Urinary bladder (tissue), 4 donors: ENCODE data around the gene SNRPB. TPM values are rescaled to one million over a fixed set of nuclear protein-coding genes. Genes with fewer than 3 reads are reported as not detected.

Experiments
- DNase-seq: peaks from one replicate; pipeline ENCODE4 v3.0.0-alpha.2; 2015; ENCODE audit errors: extremely low spot score
- H3K27ac ChIP-seq: one replicate; pipeline ENCODE4 v1.5.1; 2013; ENCODE audit warnings: low read depth, mild to moderate bottlenecking, moderate library complexity
- H3K36me3 ChIP-seq: one replicate; pipeline ENCODE4 v1.6.1; 2013; ENCODE audit warnings: mild to moderate bottlenecking, moderate library complexity; ENCODE audit not compliant: insufficient read depth
- H3K4me1 ChIP-seq: one replicate; pipeline ENCODE4 v1.6.1; 2013; ENCODE audit warnings: mild to moderate bottlenecking, moderate library complexity; ENCODE audit not compliant: insufficient read depth
- H3K4me3 ChIP-seq: one replicate; pipeline ENCODE4 v1.5.1; 2013; ENCODE audit warnings: low read depth, low read length
- WGBS: extraction: QIAGEN DNeasy Blood & Tissue Kit; methylation state at CpG from one replicate; pipeline ENCODE4 v1.1.7; 2013; 5-methylcytosine and 5-hydroxymethylcytosine counted together
- polyA plus RNA-seq: library from polyadenylated mRNA; stranded (reverse); fragments of 200-250 nt; gene quantifications from one replicate; pipeline ENCODE4 v1.2.3, GENCODE V29; 2013
- total RNA-seq: library from RNA; depleted of rRNA; stranded (reverse); fragments of >200 nt; gene quantifications from one replicate; pipeline ENCODE4 v1.2.3, GENCODE V29; 2014
- donor health status: healthy with polysubstance abuse.
- donor health status: healthy.

SNRPB gene
- total and polyA plus RNA-seq, 2 donors, result 52.0 to 175 TPM

GRCh38 chr20:2463616-2464365 is 6.8 kb downstream of the SNRPB start:
- no peak for DNase-seq
- WGBS, result 89% methylated on average over 9 of the region's 9 CpGs
- peaks cover 20% of the 10 kb centered on the region for H3K36me3 ChIP-seq

DNA sequence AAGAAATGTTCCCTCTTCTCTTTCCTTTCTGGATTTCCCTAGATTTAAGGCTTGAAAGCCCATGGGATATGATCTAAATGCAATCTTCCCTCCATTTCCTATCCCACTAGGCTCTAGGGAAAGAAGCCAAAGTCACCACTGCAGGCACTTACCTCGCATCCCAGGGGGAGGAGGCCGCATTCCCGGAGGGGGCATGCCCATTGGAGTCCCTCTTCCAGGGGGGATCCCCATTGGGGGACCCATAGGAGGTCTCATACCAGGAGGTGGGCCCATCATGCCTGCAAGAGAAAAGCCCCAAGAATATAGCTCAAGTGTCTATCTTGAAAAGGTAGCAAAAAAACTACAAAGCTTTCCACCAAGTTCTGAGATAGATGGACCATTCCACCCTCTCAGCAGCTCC is 8.1 kb downstream of the SNRPB start:
- H3K4me3 ChIP-seq, result no peak overlapping the region
- no peaks in the 10 kb centered on the region for H3K4me1 ChIP-seq
- peaks cover 20% of the 10 kb centered on the region for H3K36me3 ChIP-seq
- WGBS, result 97% methylated on average over 3 of the region's 3 CpGs
- no peak overlapping the region for H3K27ac ChIP-seq
- no peak for DNase-seq

More at GRCh38 chr20:2463616-2464365, 6.8 kb downstream of the SNRPB start:
- no peak overlapping the region for H3K27ac ChIP-seq
- no peak overlapping the region for H3K4me3 ChIP-seq
- H3K4me1 ChIP-seq, result no peaks in the 10 kb centered on the region

DNA sequence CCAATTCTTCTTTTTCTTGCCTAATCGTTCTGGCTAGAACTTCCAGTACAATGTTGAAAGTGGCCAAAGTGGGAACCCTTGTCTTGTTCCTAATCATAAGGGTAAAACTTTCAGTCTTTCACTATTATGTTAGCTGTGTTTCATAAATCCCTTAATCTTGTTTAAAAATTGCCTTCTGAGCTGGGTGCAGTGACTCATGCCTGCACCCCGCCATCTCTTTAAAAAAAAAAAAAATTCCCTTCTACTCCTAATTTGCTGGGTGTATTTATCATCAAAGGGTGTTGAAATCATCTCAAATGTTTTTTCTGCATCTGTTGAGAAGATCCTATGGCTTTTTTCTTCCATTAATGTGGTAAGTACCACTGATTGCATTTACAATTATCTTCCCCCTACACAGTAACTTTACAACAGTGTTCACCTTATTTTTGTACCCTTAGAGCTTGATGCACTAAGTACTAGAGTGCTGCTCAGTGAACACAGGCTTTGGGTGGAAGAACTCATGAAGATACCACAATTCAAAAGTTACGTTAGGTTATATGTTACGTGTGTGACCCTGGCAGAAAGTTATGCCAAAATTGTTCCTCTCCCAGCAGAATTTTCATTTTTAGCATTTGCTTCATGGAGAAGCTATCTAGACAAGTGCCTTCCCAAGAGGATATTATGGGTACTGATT is 9.7 kb downstream of the SNRPB start:
- Histone ChIP-seq H3K27ac (no peak overlapping the region), H3K36me3 (peaks cover 18% of the 10 kb centered on the region), H3K4me3 (no peak overlapping the region), H3K4me1 (no peaks in the 10 kb centered on the region)
- DNase-seq, result no peak
- WGBS, result 77% methylated on average over 4 of the region's 4 CpGs

DNA sequence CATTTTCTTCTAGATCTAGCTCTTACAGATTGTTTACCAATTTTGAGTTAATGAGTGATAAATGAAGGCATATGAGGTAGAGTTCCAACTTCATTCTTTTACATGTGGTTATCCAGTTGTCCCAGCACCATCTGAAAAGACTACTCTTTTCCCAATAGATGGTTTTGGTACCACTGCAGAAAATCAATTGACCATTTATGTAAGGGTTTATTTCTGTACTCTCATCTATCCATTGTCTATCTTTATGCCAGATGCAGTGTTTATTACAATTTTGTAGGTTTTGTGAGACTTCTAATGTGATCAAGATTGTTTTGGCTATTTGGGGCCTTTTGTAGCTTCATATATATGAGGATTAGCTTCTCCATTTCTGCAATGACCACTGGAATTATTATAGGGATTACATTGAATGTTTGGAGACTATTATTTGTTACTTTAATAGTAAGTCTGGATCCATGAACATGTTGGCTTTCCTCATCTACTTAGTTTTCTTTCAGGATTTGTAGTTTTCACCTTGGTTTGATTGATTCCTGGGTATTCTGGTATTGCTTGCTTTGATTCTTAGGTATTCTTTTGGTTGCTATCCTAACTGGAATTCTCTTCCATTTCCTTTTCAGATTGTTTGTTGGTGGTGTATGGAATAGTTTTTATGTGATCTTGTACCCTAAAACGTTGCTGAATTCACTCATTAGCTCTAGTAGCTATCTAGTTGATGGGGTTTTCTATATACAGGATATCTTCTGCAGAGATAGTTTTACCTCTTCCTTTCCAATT is 10.4 kb downstream of the SNRPB start:
- 59% methylated on average over 1 of the region's 1 CpG for WGBS
- Histone ChIP-seq H3K4me3 (no peak overlapping the region), H3K36me3 (peaks cover 13% of the 10 kb centered on the region), H3K4me1 (no peaks in the 10 kb centered on the region), H3K27ac (no peak overlapping the region)
- DNase-seq, result no peak

DNA sequence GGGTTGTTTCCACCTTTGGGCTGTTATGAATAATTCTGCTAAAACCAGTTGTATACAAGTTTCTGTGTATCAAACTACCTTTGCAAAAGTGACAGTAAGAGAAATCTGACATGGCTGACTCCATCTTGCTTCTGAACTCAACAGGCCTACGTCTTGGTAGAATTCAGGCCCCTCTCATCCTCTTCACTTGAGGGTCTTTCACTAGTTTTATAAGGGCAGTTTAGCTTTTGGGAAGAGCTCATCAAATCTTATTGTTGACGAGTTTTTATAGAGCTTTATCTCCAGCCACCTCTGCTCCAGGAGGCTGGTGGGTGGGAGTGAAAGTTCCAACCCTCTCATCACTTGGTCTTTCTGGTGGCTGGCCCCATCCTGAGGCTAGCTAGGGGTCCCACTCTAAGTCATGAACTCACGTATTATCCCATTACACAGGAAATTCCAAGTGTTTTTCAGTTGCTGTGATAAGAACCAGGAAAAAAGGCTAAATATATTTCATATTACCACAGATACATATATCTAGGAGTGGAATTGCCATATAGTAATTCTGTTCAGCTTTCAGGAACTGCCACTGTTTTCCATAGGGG is 11.6 kb downstream of the SNRPB start:
- Histone ChIP-seq H3K36me3 (peaks cover 12% of the 10 kb centered on the region), H3K4me3 (no peak overlapping the region), H3K27ac (no peak overlapping the region), H3K4me1 (no peaks in the 10 kb centered on the region)
- no peak for DNase-seq
- WGBS, result 83% methylated on average over 3 of the region's 3 CpGs

GRCh38 chr20:2455771-2456497 is 14.7 kb downstream of the SNRPB start:
- Histone ChIP-seq H3K4me1 (no peaks in the 10 kb centered on the region), H3K4me3 (no peak overlapping the region), H3K27ac (no peak overlapping the region), H3K36me3 (peaks cover 2% of the 10 kb centered on the region)
- no peak for DNase-seq
- WGBS, result 76% methylated on average over 2 of the region's 2 CpGs

GRCh38 chr20:2453792-2454191 is 16.8 kb downstream of the SNRPB start:
- no peaks in the 10 kb centered on the region for H3K36me3 ChIP-seq
- no peaks in the 10 kb centered on the region for H3K4me1 ChIP-seq
- no peak overlapping the region for H3K4me3 ChIP-seq
- DNase-seq, result no peak
- WGBS, result 89% methylated on average over 3 of the region's 3 CpGs
- no peak overlapping the region for H3K27ac ChIP-seq

GRCh38 chr20:2451939-2452732 is 18.5 kb downstream of the SNRPB start:
- no peaks in the 10 kb centered on the region for H3K36me3 ChIP-seq
- no peak overlapping the region for H3K4me3 ChIP-seq
- no peaks in the 10 kb centered on the region for H3K4me1 ChIP-seq
- DNase-seq, result no peak
- 54% methylated on average over 8 of the region's 8 CpGs for WGBS
- H3K27ac ChIP-seq, result no peak overlapping the region

GRCh38 chr20:2451422-2451821 is 19.2 kb downstream of the SNRPB start:
- no peaks in the 10 kb centered on the region for H3K36me3 ChIP-seq
- WGBS, result 84% methylated on average over 5 of the region's 5 CpGs
- no peak for DNase-seq
- no peak overlapping the region for H3K4me3 ChIP-seq
- no peak overlapping the region for H3K27ac ChIP-seq
- H3K4me1 ChIP-seq, result no peaks in the 10 kb centered on the region

DNA sequence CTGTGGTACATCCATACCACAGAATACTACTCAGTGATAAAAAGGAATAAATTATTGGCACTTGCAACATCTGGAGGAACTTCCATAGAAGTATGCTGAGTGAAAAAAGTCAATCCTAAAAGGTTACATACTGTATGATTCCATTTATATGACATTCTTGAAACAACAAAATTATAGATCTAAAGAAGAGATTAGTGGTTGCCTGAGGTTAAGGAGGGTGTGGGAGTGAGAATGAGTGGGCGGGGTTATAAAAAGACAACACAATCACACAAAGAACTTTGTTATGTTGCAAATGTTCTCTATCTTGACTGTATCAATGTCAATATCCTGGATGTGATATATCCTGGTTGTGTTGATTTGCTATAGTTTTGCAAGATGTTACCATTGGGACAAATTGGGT is 21.2 kb downstream of the SNRPB start:
- Histone ChIP-seq H3K36me3 (no peaks in the 10 kb centered on the region), H3K27ac (no peak overlapping the region), H3K4me1 (no peaks in the 10 kb centered on the region), H3K4me3 (no peak overlapping the region)
- no peak for DNase-seq
- WGBS, result 87% methylated on average over 1 of the region's 1 CpG

- no peak for DNase-seq
- H3K4me1 ChIP-seq, result no peaks in the 10 kb centered on the region
- WGBS, result 56% methylated on average over 4 of the region's 4 CpGs
- no peaks in the 10 kb centered on the region for H3K36me3 ChIP-seq
- H3K27ac ChIP-seq, result no peak overlapping the region
- no peak overlapping the region for H3K4me3 ChIP-seq
Measured at GRCh38 chr20:2446845-2447244, 23.7 kb downstream of the SNRPB start.

DNA sequence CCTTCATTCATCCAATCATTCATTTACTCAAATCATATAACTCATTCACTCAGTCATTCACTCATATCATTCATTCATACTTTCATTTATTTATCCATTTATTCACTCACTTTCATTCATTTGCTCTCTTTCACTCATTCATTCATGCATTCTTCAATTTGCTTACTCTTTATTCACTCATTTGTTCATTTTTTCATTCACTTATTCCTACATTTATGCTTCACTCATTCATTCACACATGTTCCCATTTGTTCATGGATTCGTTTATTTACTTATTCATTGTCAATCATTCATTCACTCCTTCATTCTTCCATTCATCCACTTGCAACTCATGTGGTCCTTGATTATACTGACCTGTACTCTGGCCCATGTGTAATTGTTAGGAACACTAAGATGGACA is 39.4 kb downstream of the SNRPB start:
- WGBS, result 48% methylated on average over 1 of the region's 1 CpG
- no peaks in the 10 kb centered on the region for H3K4me1 ChIP-seq
- no peak for DNase-seq
- H3K36me3 ChIP-seq, result no peaks in the 10 kb centered on the region
- H3K4me3 ChIP-seq, result no peak overlapping the region
- no peak overlapping the region for H3K27ac ChIP-seq
